Right lobe of liver (tissue), 4 donors: ENCODE results near the gene TCF12.

Source experiments
- CTCF ChIP-seq, 4 donors: fragments of 200-600 bp in 3 of 4; fragments of 450-650 bp in 1 of 4; IDR thresholded peaks; one replicate each; pipeline versions ENCODE4 v1.5.1 to v1.8.0; 2016 to 2022; ENCODE audit warnings: antibody characterized with exemption in 4 of 4, mild to moderate bottlenecking in 2 of 4
- POLR2A ChIP-seq: fragments of 450-650 bp; IDR thresholded peaks from one replicate; pipeline ENCODE4 v1.6.1; 2017; ENCODE audit warnings: antibody characterized with exemption, mild to moderate bottlenecking
- donor health status: DM: no; HTN: no; CAD: no.
- donor health status: DM: no; HTN: no; CAD: no.
- donor health status: DM: no; HTN: yes; CAD: no.

GRCh38 chr15:57296473-57297162 is 378.2 kb downstream of the TCF12 start:
- TF ChIP-seq CTCF (IDR thresholded peaks at IDR 0.05) (no peak), POLR2A (no peak)
